ENCODE data around the gene ENTREP1. TPM values are rescaled to one million over a fixed set of nuclear protein-coding genes. Genes with fewer than 3 reads are reported as not detected.

Gene ENTREP1
- total RNA-seq, 1 experiment from 2014 or later: not detected

DNA sequence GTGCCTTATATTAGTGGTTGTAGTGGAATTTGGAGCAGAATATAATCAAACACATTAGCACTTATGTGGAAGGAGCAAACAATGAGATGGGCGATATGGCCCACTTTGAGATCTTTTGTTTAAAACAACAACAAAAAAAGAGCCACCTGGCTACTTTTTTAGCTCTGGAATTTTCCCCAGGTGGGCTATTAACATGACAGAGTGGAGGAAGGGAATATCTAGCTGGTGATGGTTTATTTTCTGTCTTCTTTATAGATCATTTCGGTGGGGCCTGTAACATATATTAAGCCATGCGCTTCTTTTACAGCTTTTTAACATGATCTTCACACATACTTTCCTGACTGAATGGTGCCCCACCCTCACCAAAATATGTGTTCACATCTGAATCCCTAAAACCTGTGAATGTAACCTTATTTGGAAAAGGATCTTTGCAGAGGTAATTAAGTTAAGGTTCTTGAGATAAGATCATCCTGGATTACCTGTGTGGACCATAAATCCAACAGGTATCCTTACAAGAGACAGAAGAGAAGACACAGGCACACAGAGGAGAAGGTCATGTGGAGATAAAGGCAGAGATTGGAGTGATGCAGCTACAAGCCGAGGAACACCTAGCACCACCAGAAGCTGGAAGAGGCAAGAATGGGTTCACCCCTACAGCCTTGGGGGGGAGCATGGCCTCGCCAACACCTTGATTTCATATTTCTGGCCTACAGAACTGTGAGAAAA, 16.6 kb upstream of the ENTREP1 start:
- TF ChIP-seq CTCF (IDR thresholded peaks at IDR 0.05; ENCODE audit: insufficient read depth in 1 of 2, low read depth in 1 of 2, low read length in 1 of 2, severe bottlenecking in 1 of 2, unreplicated experiment in 1 of 2): no peak
- Mint-ChIP-seq H3K4me1 (ENCODE audit: low read depth, unreplicated experiment) (no peaks in the 10 kb centered on the region), H3K9me3 (ENCODE audit: unreplicated experiment) (no peaks in the 10 kb centered on the region), H3K36me3 (ENCODE audit: insufficient read depth, unreplicated experiment) (no peaks in the 10 kb centered on the region), H3K4me3 (ENCODE audit: unreplicated experiment) (no peak overlapping the region), H3K27ac (ENCODE audit: unreplicated experiment) (no peak overlapping the region), H3K27me3 (ENCODE audit: insufficient read depth, unreplicated experiment) (no peaks in the 10 kb centered on the region)
- H3K36me3 ChIP-seq (ENCODE audit: control insufficient read depth, insufficient read depth, low read length): no peaks in the 10 kb centered on the region
- H3K4me1 ChIP-seq: no peaks in the 10 kb centered on the region
- no peak for DNase-seq
- H3K9me3 ChIP-seq: no peaks in the 10 kb centered on the region
- intact Hi-C loops (cut with micrococcal nuclease; ENCODE audit: unreplicated experiment): no loop called here
- ChIA-PET CTCF (no interaction called here), POLR2A (no interaction called here)
- no peak overlapping the region for H3K4me3 ChIP-seq (ENCODE audit: low read depth, low read length)
- no TSS peak for BruUV-seq (replicated peaks)
- no peaks in the 10 kb centered on the region for H3K27me3 ChIP-seq (replicated peaks; ENCODE audit: control insufficient read depth, insufficient read depth, low read length)

DNA sequence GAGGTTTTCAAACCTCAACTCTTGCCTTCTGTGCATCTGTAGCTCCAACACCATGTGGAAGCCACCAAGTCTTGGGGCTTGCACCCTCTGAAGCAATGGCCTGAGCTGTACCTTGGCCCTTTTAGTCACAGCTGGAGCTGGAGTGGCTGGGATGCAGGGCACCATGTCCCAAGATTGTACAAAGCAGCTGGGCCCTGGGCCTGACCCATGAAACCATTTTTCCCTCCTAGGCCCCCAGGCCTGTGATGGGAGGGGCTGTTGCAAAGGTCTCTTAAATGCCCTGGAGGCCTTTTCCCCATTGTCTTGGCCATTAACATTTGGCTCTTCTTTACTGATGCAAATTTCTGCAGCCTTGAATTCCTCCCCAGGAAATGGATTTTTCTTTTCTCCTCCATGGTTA, 11.8 kb upstream of the ENTREP1 start:
- Histone ChIP-seq H3K4me3 (ENCODE audit: low read depth, low read length) (no peak overlapping the region), H3K27me3 (replicated peaks; ENCODE audit: control insufficient read depth, insufficient read depth, low read length) (no peaks in the 10 kb centered on the region), H3K9me3 (no peaks in the 10 kb centered on the region), H3K4me1 (no peaks in the 10 kb centered on the region), H3K36me3 (ENCODE audit: control insufficient read depth, insufficient read depth, low read length) (no peaks in the 10 kb centered on the region)
- intact Hi-C loops (cut with micrococcal nuclease; ENCODE audit: unreplicated experiment): no loop called here
- Mint-ChIP-seq H3K9me3 (ENCODE audit: unreplicated experiment) (peaks cover 9% of the 10 kb centered on the region), H3K27me3 (ENCODE audit: insufficient read depth, unreplicated experiment) (no peaks in the 10 kb centered on the region), H3K36me3 (ENCODE audit: insufficient read depth, unreplicated experiment) (no peaks in the 10 kb centered on the region), H3K27ac (ENCODE audit: unreplicated experiment) (no peak overlapping the region), H3K4me3 (ENCODE audit: unreplicated experiment) (no peak overlapping the region), H3K4me1 (ENCODE audit: low read depth, unreplicated experiment) (no peaks in the 10 kb centered on the region)
- TF ChIP-seq CTCF (IDR thresholded peaks at IDR 0.05; ENCODE audit: insufficient read depth in 1 of 2, low read depth in 1 of 2, low read length in 1 of 2, severe bottlenecking in 1 of 2, unreplicated experiment in 1 of 2): no peak
- no TSS peak for BruUV-seq (replicated peaks)
- CTCF ChIA-PET: no interaction called here
- POLR2A ChIA-PET: no interaction called here
- no peak for DNase-seq

DNA sequence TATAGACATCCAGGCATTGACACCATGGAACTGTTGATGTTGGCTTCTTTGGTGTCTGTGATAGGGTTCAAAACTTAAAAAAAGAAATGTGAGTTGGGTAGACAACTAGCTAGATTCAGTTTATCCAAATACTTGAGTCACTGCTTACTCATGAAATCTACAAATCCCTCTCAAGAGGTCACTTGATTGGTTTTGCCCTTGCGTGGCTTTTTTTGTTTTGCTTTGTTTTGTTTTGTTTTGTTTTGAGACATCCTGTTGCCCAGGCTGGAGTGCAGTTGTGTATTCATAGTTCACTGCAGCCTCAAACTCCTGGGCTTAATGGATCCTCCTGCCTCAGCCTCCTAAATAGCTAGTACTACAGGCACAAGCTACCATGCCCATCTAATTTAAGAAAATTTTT, 10.5 kb upstream of the ENTREP1 start:
- TF ChIP-seq CTCF (IDR thresholded peaks at IDR 0.05; ENCODE audit: insufficient read depth in 1 of 2, low read depth in 1 of 2, low read length in 1 of 2, severe bottlenecking in 1 of 2, unreplicated experiment in 1 of 2): no peak
- Histone ChIP-seq H3K4me1 (no peaks in the 10 kb centered on the region), H3K27me3 (replicated peaks; ENCODE audit: control insufficient read depth, insufficient read depth, low read length) (no peaks in the 10 kb centered on the region), H3K9me3 (no peaks in the 10 kb centered on the region), H3K36me3 (ENCODE audit: control insufficient read depth, insufficient read depth, low read length) (no peaks in the 10 kb centered on the region), H3K4me3 (ENCODE audit: low read depth, low read length) (no peak overlapping the region)
- no peaks in the 10 kb centered on the region for H3K27me3 Mint-ChIP-seq (ENCODE audit: insufficient read depth, unreplicated experiment)
- H3K4me3 Mint-ChIP-seq (ENCODE audit: unreplicated experiment): no peak overlapping the region
- no peak for DNase-seq
- ChIA-PET POLR2A (no interaction called here), CTCF (no interaction called here)
- no peaks in the 10 kb centered on the region for H3K4me1 Mint-ChIP-seq (ENCODE audit: low read depth, unreplicated experiment)
- no peak overlapping the region for H3K27ac Mint-ChIP-seq (ENCODE audit: unreplicated experiment)
- H3K36me3 Mint-ChIP-seq (ENCODE audit: insufficient read depth, unreplicated experiment): no peaks in the 10 kb centered on the region
- BruUV-seq (replicated peaks): no TSS peak
- peaks cover 9% of the 10 kb centered on the region for H3K9me3 Mint-ChIP-seq (ENCODE audit: unreplicated experiment)
- intact Hi-C loops (cut with micrococcal nuclease; ENCODE audit: unreplicated experiment): no loop called here

All from Caco-2 (cell line).